Body of pancreas (tissue), 4 donors: Measurements from ENCODE around the gene JPH3. TPM values are rescaled to one million over a fixed set of nuclear protein-coding genes. Genes with fewer than 3 reads are reported as not detected.

ENCODE experiments used
- ATAC-seq: fragments of 150-250 bp; one replicate; pipeline ENCODE4 v1.9.1; 2016
- DNase-seq, 4 donors: peaks; one replicate each; pipeline ENCODE4 v3.0.0-alpha.2; 2019
- H3K27ac ChIP-seq, 4 donors: fragments of 200-600 bp; sonication (generic); 1 replicate in 3 of 4; 2 replicates in 1 of 4; pipeline versions ENCODE4 v1.5.1 to v1.6.1; 2016 to 2019; ENCODE audit warnings: mild to moderate bottlenecking in 1 of 4, mixed read lengths in 1 of 4, moderate library complexity in 1 of 4
- H3K27me3 ChIP-seq, 2 donors: fragments of 200-600 bp; sonication (generic); one replicate each; pipeline ENCODE4 v1.6.0; 2016; ENCODE audit warnings: mild to moderate bottlenecking in 1 of 2
- H3K36me3 ChIP-seq, 2 donors: fragments of 200-600 bp; sonication (generic); replicated peaks in 1 of 2; 2 replicates each; pipeline ENCODE4 v1.5.1; 2016; ENCODE audit warnings: low read depth in 2 of 2; ENCODE audit not compliant: insufficient read depth in 1 of 2
- H3K4me1 ChIP-seq: fragments of 200-600 bp; sonication (generic); one replicate; pipeline ENCODE4 v1.6.0; 2016
- H3K4me3 ChIP-seq, 2 donors: fragments of 200-600 bp; sonication (generic); 1 replicate in 1 of 2; 2 replicates in 1 of 2; pipeline ENCODE4 v1.5.1; 2016 to 2019
- H3K9me3 ChIP-seq, 3 donors: fragments of 200-600 bp; sonication (generic); 1 replicate in 2 of 3; 2 replicates in 1 of 3; pipeline ENCODE4 v1.5.1; 2016
- POLR2A ChIP-seq, 3 donors: fragments of 450-650 bp; IDR thresholded peaks; one replicate each; pipeline ENCODE4 v1.6.1; 2016; ENCODE audit warnings: antibody characterized with exemption in 3 of 3, mild to moderate bottlenecking in 2 of 3
- WGBS, 2 donors: methylation state at CpG; one replicate each; pipeline ENCODE4 v1.1.5; 2017; 5-methylcytosine and 5-hydroxymethylcytosine counted together
- intact Hi-C: fragments of 100-400 bp; cut with DNase I; formaldehyde crosslinking; loops from one replicate; pipeline ENCODE4 v1.15.1; 2023
- total RNA-seq, 2 donors: library from RNA; depleted of rRNA; stranded (reverse); fragments of >200 nt; gene quantifications; one replicate each; pipeline ENCODE4 v1.1.0, GENCODE V29; 2016
- TF ChIP-seq, protein P1 (sequence below), 7 experiments: fragments of 450-650 bp in 4 of 7; fragments of 200-600 bp in 3 of 7; sonication (generic) in 3 of 7; IDR thresholded peaks; one replicate each; pipeline ENCODE4 v1.5.1; 2016 to 2019; ENCODE audit warnings: antibody characterized with exemption in 7 of 7

JPH3 gene
- total RNA-seq, 2 donors from 2014 or later: not detected

DNA sequence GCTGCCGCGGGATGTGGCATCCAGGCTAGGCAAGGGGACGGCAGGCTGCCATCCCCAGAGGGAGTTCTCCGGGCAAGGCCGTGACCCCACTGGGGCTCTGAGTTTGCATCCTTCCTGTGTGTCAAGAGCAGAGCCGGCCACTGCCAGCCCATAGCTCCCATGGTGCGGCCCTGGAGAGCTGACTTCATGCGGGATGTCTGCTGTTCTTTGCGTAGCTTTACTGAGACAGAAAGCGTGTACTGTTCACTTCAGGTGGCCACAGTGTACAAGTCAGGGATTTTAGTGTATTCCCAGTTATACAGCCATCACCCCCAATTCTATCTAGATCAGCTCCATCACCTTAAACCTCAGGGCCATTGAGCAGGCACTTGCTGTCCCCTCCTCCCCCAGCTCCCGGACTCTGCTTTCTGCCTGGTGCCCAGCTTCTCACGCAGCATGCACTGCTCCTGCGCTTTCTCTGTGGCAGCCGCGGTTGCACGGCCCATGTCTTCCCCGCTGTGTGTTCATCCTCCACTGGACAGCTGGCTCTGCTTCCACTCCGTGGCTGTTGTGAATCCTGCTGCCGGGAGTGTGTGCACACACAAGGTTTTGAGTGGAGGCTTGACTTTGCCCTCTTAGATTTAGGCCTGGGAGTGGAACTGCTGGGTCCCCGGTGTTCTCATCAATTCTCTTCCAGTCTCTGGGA is 92.3 kb downstream of the JPH3 start:
- DNase-seq: no peak

DNA sequence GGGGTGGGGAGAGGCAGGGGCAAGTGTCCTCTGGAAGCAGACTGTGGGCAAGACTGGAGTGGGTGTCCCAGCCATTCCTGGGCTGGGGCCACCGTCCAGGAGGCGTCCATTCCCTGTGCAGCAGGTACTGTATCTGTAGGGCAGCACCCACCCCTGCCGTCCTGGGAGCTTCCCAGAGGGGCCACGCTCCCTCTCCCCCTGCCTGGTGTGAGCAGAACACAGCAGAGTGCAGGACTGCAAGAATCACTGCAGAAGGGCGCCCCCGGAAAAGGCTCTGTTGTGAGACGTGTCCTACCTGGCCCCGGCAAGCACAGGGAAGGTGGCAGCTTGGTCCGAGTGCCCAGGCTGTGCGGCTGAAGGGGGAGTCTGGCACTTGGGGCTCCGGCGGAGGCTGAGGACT is 93.2 kb downstream of the JPH3 start:
- TF ChIP-seq, protein P1, sequence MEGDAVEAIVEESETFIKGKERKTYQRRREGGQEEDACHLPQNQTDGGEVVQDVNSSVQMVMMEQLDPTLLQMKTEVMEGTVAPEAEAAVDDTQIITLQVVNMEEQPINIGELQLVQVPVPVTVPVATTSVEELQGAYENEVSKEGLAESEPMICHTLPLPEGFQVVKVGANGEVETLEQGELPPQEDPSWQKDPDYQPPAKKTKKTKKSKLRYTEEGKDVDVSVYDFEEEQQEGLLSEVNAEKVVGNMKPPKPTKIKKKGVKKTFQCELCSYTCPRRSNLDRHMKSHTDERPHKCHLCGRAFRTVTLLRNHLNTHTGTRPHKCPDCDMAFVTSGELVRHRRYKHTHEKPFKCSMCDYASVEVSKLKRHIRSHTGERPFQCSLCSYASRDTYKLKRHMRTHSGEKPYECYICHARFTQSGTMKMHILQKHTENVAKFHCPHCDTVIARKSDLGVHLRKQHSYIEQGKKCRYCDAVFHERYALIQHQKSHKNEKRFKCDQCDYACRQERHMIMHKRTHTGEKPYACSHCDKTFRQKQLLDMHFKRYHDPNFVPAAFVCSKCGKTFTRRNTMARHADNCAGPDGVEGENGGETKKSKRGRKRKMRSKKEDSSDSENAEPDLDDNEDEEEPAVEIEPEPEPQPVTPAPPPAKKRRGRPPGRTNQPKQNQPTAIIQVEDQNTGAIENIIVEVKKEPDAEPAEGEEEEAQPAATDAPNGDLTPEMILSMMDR (IDR thresholded peaks at IDR 0.05): no peak
- no peak for TF ChIP-seq POLR2A (IDR thresholded peaks at IDR 0.05)
- 90 to 92% methylated on average over 6 to 11 of the region's 12 CpGs for WGBS, 2 donors
- Histone ChIP-seq H3K4me1 (no peaks in the 10 kb centered on the region), H3K27me3 (no peaks in the 10 kb centered on the region), H3K9me3 (no peaks in the 10 kb centered on the region), H3K4me3 (no peak overlapping the region), H3K36me3 (no peaks in the 10 kb centered on the region), H3K27ac (no peak overlapping the region)
- DNase-seq (no peak), ATAC-seq (no peak)
- intact Hi-C loops: no loop called here

More for the DNA sequence above, 92.3 kb downstream of the JPH3 start:
- WGBS, 2 donors: 93 to 96% methylated on average over 13 to 20 of the region's 20 CpGs
- Histone ChIP-seq H3K4me3 (no peak overlapping the region), H3K27me3 (no peaks in the 10 kb centered on the region), H3K36me3 (no peaks in the 10 kb centered on the region), H3K9me3 (no peaks in the 10 kb centered on the region), H3K27ac (no peak overlapping the region), H3K4me1 (no peaks in the 10 kb centered on the region)
- TF ChIP-seq, protein P1 (IDR thresholded peaks at IDR 0.05): no peak
- TF ChIP-seq POLR2A (IDR thresholded peaks at IDR 0.05): no peak
- ATAC-seq: no peak
- intact Hi-C loops: no loop called here

DNA sequence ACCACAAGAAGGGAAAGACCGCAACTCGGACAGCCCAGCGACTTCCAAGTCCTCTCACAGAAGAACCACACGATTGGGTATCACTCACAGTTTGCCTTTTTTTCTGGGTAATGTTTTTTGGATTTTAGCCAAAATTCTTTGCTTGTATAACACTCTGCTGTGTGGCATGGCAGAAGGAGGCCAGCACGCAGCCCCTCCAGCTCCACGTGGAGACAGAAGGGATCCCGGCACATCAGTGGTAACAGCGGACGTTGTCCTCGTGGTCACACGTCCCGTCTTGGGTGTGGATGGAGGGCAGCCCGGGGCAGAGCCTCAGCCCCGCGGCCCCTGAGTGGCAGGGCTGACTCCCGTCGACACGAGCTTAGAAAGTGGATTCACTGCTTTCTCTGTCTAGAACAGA is 94.4 kb downstream of the JPH3 start:
- Histone ChIP-seq H3K36me3 (no peaks in the 10 kb centered on the region), H3K9me3 (no peaks in the 10 kb centered on the region), H3K27me3 (no peaks in the 10 kb centered on the region), H3K4me3 (no peak overlapping the region), H3K27ac (no peak overlapping the region), H3K4me1 (no peaks in the 10 kb centered on the region)
- intact Hi-C loops: no loop called here
- no peak for DNase-seq
- TF ChIP-seq POLR2A (IDR thresholded peaks at IDR 0.05): no peak
- TF ChIP-seq, protein P1 (IDR thresholded peaks at IDR 0.05): no peak
- WGBS, 2 donors: 83 to 88% methylated on average over 13 to 18 of the region's 18 CpGs
- no peak for ATAC-seq

DNA sequence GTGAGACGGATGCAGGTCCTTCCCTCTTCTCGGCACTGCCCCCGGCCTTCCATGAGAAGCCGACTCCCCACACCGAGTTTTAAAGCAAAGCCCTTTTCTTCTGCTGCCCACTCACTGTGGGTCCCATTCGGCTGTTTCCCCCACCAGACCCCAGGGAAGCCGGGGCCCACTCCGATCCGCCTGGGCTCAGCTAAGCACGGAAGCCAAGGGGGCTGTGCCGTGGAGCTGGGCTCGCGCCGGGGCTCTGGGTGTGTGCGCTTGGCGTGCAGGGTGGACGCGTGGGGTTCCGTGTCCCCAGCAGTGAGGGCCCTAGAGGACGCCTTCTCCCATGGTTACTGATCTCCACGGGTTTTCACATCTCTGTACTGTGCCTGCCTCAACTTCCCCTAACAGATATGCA is 94.9 kb downstream of the JPH3 start:
- TF ChIP-seq, protein P1 (IDR thresholded peaks at IDR 0.05): no peak
- no peak for TF ChIP-seq POLR2A (IDR thresholded peaks at IDR 0.05)
- 91 to 95% methylated on average over 6 to 18 of the region's 21 CpGs for WGBS, 2 donors
- Histone ChIP-seq H3K27ac (no peak overlapping the region), H3K9me3 (no peaks in the 10 kb centered on the region), H3K36me3 (no peaks in the 10 kb centered on the region), H3K27me3 (no peaks in the 10 kb centered on the region), H3K4me3 (no peak overlapping the region), H3K4me1 (no peaks in the 10 kb centered on the region)
- ATAC-seq (no peak), DNase-seq (no peak)
- intact Hi-C loops: no loop called here

DNA sequence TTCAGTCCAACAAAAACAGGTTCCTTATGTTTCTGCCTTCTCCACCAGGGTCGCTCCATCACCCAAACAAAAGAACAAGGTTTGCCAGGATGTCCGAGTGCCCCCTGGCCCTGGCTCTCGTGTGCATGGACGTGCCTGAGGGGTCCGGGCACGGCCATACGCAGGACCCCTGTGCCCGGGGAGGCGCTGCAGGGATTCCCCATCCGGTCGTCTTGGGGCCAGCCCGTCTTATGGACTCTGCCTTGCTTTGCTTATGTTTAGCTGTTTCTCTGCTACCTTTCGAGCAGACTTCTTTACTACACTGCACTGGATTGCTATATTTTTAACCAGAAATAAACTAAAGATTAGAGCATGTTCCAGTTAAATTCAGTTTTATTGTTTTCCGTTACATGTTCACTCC is 95.5 kb downstream of the JPH3 start:
- H3K4me1 ChIP-seq: no peaks in the 10 kb centered on the region
- H3K36me3 ChIP-seq: peaks cover 0 to 2% of the 10 kb centered on the region in 2 donors
- no peaks in the 10 kb centered on the region for H3K27me3 ChIP-seq
- DNase-seq (no peak), ATAC-seq (no peak)
- 95% methylated on average over 14 of the region's 14 CpGs for WGBS, 2 donors
- no peak for TF ChIP-seq POLR2A (IDR thresholded peaks at IDR 0.05)
- TF ChIP-seq, protein P1 (IDR thresholded peaks at IDR 0.05): no peak
- no peak overlapping the region for H3K4me3 ChIP-seq
- no peak overlapping the region for H3K27ac ChIP-seq
- intact Hi-C loops: no loop called here
- H3K9me3 ChIP-seq: no peaks in the 10 kb centered on the region
